HepG2 (cell line): ENCODE results near the gene ENAH. TPM values are rescaled to one million over a fixed set of nuclear protein-coding genes. Genes with fewer than 3 reads are reported as not detected.

Experiments used
- ATAC-seq: fragments of 200-7000 bp; cut with Tn5 transposase; 3 replicates; pipeline ENCODE4 v1.9.1; 2020; ENCODE audit warnings: mild to moderate bottlenecking, moderate library complexity
- BruUV-seq: library from RNA; stranded (reverse); fragments of 400-500 nt; replicated peaks from 2 replicates; lab custom pipeline; 2021; lab: Mats Ljungman, UMichigan
- CTCF ChIA-PET: fragments of 300-600 bp; formaldehyde crosslinking; extraction: SDS; loops from one replicate; lab custom pipeline; 2021; ENCODE audit warnings: low total read pairs, inconsistent platforms, low intra/inter-chr PET ratio; lab: Yijun Ruan, JAX
- POLR2A ChIA-PET: fragments of 350-600 bp; sonication (Branson Sonifier 250); formaldehyde crosslinking; loops from one replicate; lab custom pipeline; 2020; ENCODE audit warnings: antibody characterized with exemption, inconsistent platforms; lab: Yijun Ruan, JAX
- DNase-seq: peaks from one replicate; pipeline ENCODE4 v3.0.0-alpha.2; 2015; ENCODE audit warnings: low spot score
- FAIRE-seq: peaks from 3 replicates; lab custom pipeline; 2011; peaks lifted over from hg19 to GRCh38; lab: Jason Lieb, UNC
- H2AFZ ChIP-seq: one replicate; pipeline ENCODE4 v1.6.1; 2011; ENCODE audit warnings: low read length, inconsistent platforms
- H3K27ac ChIP-seq: fragments of 300-600 bp; 3 replicates; pipeline ENCODE4 v1.8.0; 2011; ENCODE audit warnings: mixed run types, mild to moderate bottlenecking, mixed read lengths, low read length, inconsistent platforms; ENCODE audit not compliant: insufficient read depth; ENCODE audit errors: extremely low read length
- H3K27me3 ChIP-seq, 2 experiments: fragments of 200-600 bp in 1 of 2; 2 replicates in 1 of 2; 3 replicates in 1 of 2; pipeline versions ENCODE4 v1.6.0 to v1.8.0; 2011; ENCODE audit warnings: low read length in 2 of 2, mild to moderate bottlenecking in 2 of 2, moderate library complexity in 2 of 2, inconsistent platforms in 1 of 2; ENCODE audit not compliant: insufficient read depth in 2 of 2, control insufficient read depth in 1 of 2
- H3K36me3 ChIP-seq, 2 experiments: fragments of 200-600 bp in 1 of 2; replicated peaks in 1 of 2; 2 replicates in 1 of 2; 3 replicates in 1 of 2; pipeline versions ENCODE4 v1.5.1 to v1.8.0; 2011; ENCODE audit warnings: low read length in 2 of 2, inconsistent platforms in 1 of 2; ENCODE audit not compliant: insufficient read depth in 2 of 2, control insufficient read depth in 1 of 2
- H3K4me1 ChIP-seq: 2 replicates; pipeline ENCODE4 v1.5.1; 2012; ENCODE audit warnings: low read length, inconsistent platforms; ENCODE audit not compliant: insufficient read depth
- H3K4me2 ChIP-seq: 2 replicates; pipeline ENCODE4 v1.6.0; 2011; ENCODE audit warnings: low read depth, low read length, inconsistent platforms
- H3K4me3 ChIP-seq, 3 experiments: fragments of 200-600 bp in 1 of 3; sonication (generic), shearing (Covaris generic) in 1 of 3; replicated peaks in 1 of 3; 2 replicates each; pipeline ENCODE4 v1.5.1; 2011 to 2016; ENCODE audit warnings: low read length in 3 of 3, inconsistent platforms in 2 of 3, low read depth in 2 of 3, mild to moderate bottlenecking in 2 of 3, control low read depth in 1 of 3, mixed read lengths in 1 of 3; ENCODE audit not compliant: insufficient read depth in 1 of 3
- H3K79me2 ChIP-seq: one replicate; pipeline ENCODE4 v1.6.1; 2011; ENCODE audit warnings: low read length, inconsistent platforms; ENCODE audit not compliant: insufficient read depth
- H3K9ac ChIP-seq: 2 replicates; pipeline ENCODE4 v1.6.0; 2011; ENCODE audit warnings: mild to moderate bottlenecking, low read depth, low read length, inconsistent platforms; ENCODE audit not compliant: insufficient read depth
- H3K9me3 ChIP-seq: 2 replicates; pipeline ENCODE4 v1.5.1; 2012; ENCODE audit warnings: mild to moderate bottlenecking, low read length
- H4K20me1 ChIP-seq: 2 replicates; pipeline ENCODE4 v1.6.0; 2011; ENCODE audit warnings: inconsistent platforms, mild to moderate bottlenecking, low read length, moderate library complexity; ENCODE audit not compliant: insufficient read depth
- FOXK1 ChIP-seq: sonication (generic); formaldehyde crosslinking; IDR thresholded peaks from 2 replicates; pipeline ENCODE4 v1.4.0; 2020; ENCODE audit warnings: low read depth, missing genetic modification reagents, borderline replicate concordance
- HDAC1 ChIP-seq: sonication (generic); formaldehyde crosslinking; IDR thresholded peaks from 2 replicates; pipeline ENCODE4 v1.5.1; 2020; ENCODE audit warnings: mild to moderate bottlenecking, missing genetic modification reagents
- IKZF1 ChIP-seq: fragments of 450-650 bp; IDR thresholded peaks from 2 replicates; pipeline ENCODE4 v1.7.1; 2016
- NBN ChIP-seq: fragments of 450-650 bp; conservative IDR thresholded peaks from 2 replicates; pipeline ENCODE4 v1.6.1; 2017
- TBX3 ChIP-seq: fragments of 450-650 bp; IDR thresholded peaks from 2 replicates; pipeline ENCODE4 v1.6.1; 2017; ENCODE audit warnings: antibody characterized with exemption, mild to moderate bottlenecking, inconsistent platforms, borderline replicate concordance
- ZNF510 ChIP-seq: sonication (generic); formaldehyde crosslinking; IDR thresholded peaks from 2 replicates; pipeline ENCODE4 v1.4.0; 2020; ENCODE audit warnings: low read depth, mild to moderate bottlenecking, missing genetic modification reagents
- WGBS: methylation state at CpG from one replicate; pipeline ENCODE4 v1.1.6; 2017; ENCODE audit warnings: low lambda C conversion rate; 5-methylcytosine and 5-hydroxymethylcytosine counted together
- in situ Hi-C: cut with HindIII; loops from 2 replicates; pipeline ENCODE4 v1.10.0; 2017; ENCODE audit warnings: low pct_unique_long_range_greater_than_20kb; ENCODE audit not compliant: extremely low pct_ligation_motif_present
- intact Hi-C: fragments of 100-400 bp; cut with micrococcal nuclease; formaldehyde crosslinking; loops from one replicate; pipeline ENCODE4 v1.10.0; 2022; ENCODE audit not compliant: unreplicated experiment
- polyA plus RNA-seq, 8 experiments: library from polyadenylated mRNA; depleted of rRNA in 3 of 8; stranded (reverse) in 7 of 8; unstranded in 1 of 8; fragments of >200 nt; fragmentation: Illumina TruSeq in 4 of 8; extraction: Trizol in 4 of 8; gene quantifications; 2 replicates each; pipeline versions ENCODE4 v1.2.1 to v1.2.3, GENCODE V29; 2011 to 2016; ENCODE audit warnings: low read depth in 4 of 8, missing spikeins in 1 of 8, mixed read lengths in 1 of 8; ENCODE audit not compliant: insufficient read depth in 1 of 8
- total RNA-seq, 5 experiments: library from RNA; depleted of rRNA; stranded (reverse); fragments of >200 nt; fragmentation: Illumina TruSeq; extraction: Trizol; gene quantifications; 2 replicates each; pipeline ENCODE4 v1.2.3, GENCODE V29; 2016; ENCODE audit warnings: low read depth in 1 of 5
- TF ChIP-seq, protein P1 (sequence below): sonication (generic); formaldehyde crosslinking; IDR thresholded peaks from 2 replicates; pipeline ENCODE4 v1.5.1; 2020; ENCODE audit warnings: missing genetic modification reagents, mild to moderate bottlenecking, borderline replicate concordance
- TF ChIP-seq, protein P2 (sequence below): sonication (generic); formaldehyde crosslinking; IDR thresholded peaks from 2 replicates; pipeline ENCODE4 v1.4.0; 2020; ENCODE audit warnings: missing genetic modification reagents
- TF ChIP-seq, protein P3 (sequence below): sonication (generic); formaldehyde crosslinking; IDR thresholded peaks from 2 replicates; pipeline ENCODE4 v1.4.0; 2020; ENCODE audit warnings: missing genetic modification reagents, borderline replicate concordance
- TF ChIP-seq, protein P4 (sequence below): IDR thresholded peaks from 2 replicates; pipeline ENCODE4 v1.6.1; 2016; ENCODE audit warnings: missing compliant biosample characterization, missing genetic modification reagents, borderline replicate concordance
- TF ChIP-seq, protein P5 (sequence below): sonication (generic); IDR thresholded peaks from 2 replicates; pipeline ENCODE4 v1.6.1; 2016; ENCODE audit warnings: low read depth, borderline replicate concordance
- TF ChIP-seq, protein P6 (sequence below): sonication (generic); formaldehyde crosslinking; conservative IDR thresholded peaks from 2 replicates; pipeline ENCODE4 v1.5.0; 2020; ENCODE audit warnings: missing genetic modification reagents

ENAH gene
- total and polyA plus RNA-seq, 2 of the 13 experiments (the other 11 are each of a cell fraction or from before 2014, with no cell fraction given) = 22.1 to 58.3 TPM

DNA sequence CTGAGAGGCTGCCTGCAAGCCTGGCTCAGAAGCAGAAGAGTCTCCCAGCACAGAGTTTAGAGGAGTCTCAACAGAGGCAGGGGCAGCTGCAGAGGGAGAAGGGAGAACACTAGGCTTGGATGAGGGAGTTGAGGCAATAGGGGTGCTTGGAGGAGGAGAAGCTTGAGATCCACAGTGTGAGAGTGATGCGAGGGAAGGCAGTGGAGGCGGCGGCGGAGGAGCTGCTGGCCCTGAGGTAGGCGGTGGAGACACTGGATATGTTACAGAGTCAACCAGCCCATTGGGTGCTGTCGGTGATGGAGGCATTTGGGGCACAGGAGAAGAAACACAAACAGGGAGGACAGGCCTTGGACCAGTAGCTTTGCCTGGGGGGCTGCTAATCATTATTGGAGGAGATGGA, 135.7 kb downstream of the ENAH start (continued):
- TF ChIP-seq, protein P1, sequence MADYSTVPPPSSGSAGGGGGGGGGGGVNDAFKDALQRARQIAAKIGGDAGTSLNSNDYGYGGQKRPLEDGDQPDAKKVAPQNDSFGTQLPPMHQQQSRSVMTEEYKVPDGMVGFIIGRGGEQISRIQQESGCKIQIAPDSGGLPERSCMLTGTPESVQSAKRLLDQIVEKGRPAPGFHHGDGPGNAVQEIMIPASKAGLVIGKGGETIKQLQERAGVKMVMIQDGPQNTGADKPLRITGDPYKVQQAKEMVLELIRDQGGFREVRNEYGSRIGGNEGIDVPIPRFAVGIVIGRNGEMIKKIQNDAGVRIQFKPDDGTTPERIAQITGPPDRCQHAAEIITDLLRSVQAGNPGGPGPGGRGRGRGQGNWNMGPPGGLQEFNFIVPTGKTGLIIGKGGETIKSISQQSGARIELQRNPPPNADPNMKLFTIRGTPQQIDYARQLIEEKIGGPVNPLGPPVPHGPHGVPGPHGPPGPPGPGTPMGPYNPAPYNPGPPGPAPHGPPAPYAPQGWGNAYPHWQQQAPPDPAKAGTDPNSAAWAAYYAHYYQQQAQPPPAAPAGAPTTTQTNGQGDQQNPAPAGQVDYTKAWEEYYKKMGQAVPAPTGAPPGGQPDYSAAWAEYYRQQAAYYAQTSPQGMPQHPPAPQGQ (CRISPR knock-in tag) = no peak
- no peak for TF ChIP-seq NBN
- TF ChIP-seq, protein P2, sequence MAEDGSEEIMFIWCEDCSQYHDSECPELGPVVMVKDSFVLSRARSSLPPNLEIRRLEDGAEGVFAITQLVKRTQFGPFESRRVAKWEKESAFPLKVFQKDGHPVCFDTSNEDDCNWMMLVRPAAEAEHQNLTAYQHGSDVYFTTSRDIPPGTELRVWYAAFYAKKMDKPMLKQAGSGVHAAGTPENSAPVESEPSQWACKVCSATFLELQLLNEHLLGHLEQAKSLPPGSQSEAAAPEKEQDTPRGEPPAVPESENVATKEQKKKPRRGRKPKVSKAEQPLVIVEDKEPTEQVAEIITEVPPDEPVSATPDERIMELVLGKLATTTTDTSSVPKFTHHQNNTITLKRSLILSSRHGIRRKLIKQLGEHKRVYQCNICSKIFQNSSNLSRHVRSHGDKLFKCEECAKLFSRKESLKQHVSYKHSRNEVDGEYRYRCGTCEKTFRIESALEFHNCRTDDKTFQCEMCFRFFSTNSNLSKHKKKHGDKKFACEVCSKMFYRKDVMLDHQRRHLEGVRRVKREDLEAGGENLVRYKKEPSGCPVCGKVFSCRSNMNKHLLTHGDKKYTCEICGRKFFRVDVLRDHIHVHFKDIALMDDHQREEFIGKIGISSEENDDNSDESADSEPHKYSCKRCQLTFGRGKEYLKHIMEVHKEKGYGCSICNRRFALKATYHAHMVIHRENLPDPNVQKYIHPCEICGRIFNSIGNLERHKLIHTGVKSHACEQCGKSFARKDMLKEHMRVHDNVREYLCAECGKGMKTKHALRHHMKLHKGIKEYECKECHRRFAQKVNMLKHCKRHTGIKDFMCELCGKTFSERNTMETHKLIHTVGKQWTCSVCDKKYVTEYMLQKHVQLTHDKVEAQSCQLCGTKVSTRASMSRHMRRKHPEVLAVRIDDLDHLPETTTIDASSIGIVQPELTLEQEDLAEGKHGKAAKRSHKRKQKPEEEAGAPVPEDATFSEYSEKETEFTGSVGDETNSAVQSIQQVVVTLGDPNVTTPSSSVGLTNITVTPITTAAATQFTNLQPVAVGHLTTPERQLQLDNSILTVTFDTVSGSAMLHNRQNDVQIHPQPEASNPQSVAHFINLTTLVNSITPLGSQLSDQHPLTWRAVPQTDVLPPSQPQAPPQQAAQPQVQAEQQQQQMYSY (CRISPR knock-in tag) = no peak

DNA sequence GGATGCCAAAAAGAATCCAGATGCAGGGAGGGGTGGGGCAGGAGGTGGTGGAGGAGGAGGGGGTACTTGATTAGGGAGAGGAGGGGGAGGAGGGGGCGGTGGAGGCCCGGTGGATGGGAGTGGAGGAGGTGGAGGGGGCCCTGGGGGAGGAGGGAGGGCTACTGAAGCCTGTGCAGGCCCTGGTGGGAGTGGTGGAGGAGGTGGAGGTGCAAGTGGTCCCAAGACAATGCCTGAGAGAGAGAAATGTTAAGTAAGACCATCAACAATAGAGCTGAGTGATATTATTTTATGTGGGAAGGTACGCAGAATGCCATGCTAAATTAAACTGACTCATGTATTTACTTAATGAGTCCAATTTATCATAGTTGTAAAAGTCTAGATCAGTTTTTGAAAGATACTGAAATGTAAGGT, 138.2 kb downstream of the ENAH start:
- Histone ChIP-seq H3K4me3 (no peak overlapping the region), H3K4me2 (no peak overlapping the region), H3K9me3 (no peaks in the 10 kb centered on the region), H3K9ac (no peak overlapping the region), H3K4me1 (no peaks in the 10 kb centered on the region), H3K27me3 (no peaks in the 10 kb centered on the region), H3K79me2 (no peaks in the 10 kb centered on the region), H2AFZ (no peak overlapping the region), H3K36me3 (peaks cover 9 to 34% of the 10 kb centered on the region in 2 experiments), H3K27ac (no peak overlapping the region), H4K20me1 (no peaks in the 10 kb centered on the region)
- in situ Hi-C loops = no loop called here
- FAIRE-seq = no peak
- ChIA-PET CTCF (no interaction called here), POLR2A (no interaction called here)
- no peak for DNase-seq
- ATAC-seq = no peak
- TF ChIP-seq, protein P3, sequence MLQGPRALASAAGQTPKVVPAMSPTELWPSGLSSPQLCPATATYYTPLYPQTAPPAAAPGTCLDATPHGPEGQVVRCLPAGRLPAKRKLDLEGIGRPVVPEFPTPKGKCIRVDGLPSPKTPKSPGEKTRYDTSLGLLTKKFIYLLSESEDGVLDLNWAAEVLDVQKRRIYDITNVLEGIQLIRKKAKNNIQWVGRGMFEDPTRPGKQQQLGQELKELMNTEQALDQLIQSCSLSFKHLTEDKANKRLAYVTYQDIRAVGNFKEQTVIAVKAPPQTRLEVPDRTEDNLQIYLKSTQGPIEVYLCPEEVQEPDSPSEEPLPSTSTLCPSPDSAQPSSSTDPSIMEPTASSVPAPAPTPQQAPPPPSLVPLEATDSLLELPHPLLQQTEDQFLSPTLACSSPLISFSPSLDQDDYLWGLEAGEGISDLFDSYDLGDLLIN = no peak
- TF ChIP-seq IKZF1 (no peak), HDAC1 (no peak), FOXK1 (CRISPR knock-in tag) (no peak), TBX3 (no peak), ZNF510 (CRISPR knock-in tag) (no peak)
- TF ChIP-seq, protein P4, sequence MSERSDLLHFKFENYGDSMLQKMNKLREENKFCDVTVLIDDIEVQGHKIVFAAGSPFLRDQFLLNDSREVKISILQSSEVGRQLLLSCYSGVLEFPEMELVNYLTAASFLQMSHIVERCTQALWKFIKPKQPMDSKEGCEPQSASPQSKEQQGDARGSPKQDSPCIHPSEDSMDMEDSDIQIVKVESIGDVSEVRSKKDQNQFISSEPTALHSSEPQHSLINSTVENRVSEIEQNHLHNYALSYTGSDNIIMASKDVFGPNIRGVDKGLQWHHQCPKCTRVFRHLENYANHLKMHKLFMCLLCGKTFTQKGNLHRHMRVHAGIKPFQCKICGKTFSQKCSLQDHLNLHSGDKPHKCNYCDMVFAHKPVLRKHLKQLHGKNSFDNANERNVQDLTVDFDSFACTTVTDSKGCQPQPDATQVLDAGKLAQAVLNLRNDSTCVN (CRISPR knock-in tag) = no peak
- TF ChIP-seq, protein P5, sequence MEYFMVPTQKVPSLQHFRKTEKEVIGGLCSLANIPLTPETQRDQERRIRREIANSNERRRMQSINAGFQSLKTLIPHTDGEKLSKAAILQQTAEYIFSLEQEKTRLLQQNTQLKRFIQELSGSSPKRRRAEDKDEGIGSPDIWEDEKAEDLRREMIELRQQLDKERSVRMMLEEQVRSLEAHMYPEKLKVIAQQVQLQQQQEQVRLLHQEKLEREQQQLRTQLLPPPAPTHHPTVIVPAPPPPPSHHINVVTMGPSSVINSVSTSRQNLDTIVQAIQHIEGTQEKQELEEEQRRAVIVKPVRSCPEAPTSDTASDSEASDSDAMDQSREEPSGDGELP = no peak
- TF ChIP-seq, protein P6, sequence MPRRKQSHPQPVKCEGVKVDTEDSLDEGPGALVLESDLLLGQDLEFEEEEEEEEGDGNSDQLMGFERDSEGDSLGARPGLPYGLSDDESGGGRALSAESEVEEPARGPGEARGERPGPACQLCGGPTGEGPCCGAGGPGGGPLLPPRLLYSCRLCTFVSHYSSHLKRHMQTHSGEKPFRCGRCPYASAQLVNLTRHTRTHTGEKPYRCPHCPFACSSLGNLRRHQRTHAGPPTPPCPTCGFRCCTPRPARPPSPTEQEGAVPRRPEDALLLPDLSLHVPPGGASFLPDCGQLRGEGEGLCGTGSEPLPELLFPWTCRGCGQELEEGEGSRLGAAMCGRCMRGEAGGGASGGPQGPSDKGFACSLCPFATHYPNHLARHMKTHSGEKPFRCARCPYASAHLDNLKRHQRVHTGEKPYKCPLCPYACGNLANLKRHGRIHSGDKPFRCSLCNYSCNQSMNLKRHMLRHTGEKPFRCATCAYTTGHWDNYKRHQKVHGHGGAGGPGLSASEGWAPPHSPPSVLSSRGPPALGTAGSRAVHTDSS (CRISPR knock-in tag) = no peak
- intact Hi-C loops = no loop called here
- WGBS = 95% methylated on average over 3 of the region's 3 CpGs
- no TSS peak for BruUV-seq
